Heart right ventricle (tissue), 16 donors: ENCODE data around the gene BRF1. TPM values are rescaled to one million over a fixed set of nuclear protein-coding genes. Genes with fewer than 3 reads are reported as not detected.

Experiments
- ATAC-seq, 8 donors: fragments of 200-7000 bp; cut with Tn5 transposase; one replicate each; pipeline ENCODE4 v1.9.1; 2020; ENCODE audit warnings: mild to moderate bottlenecking in 8 of 8, moderate library complexity in 8 of 8, moderate number of reproducible peaks in 1 of 8
- DNase-seq, 2 donors: peaks; one replicate each; pipeline ENCODE4 v3.0.0-alpha.2; 2020
- H3K27ac ChIP-seq, 10 donors: fragments of 200-600 bp; sonication (generic) in 2 of 10; one replicate each; pipeline versions ENCODE4 v1.5.0 to v1.8.0; 2020 to 2022; ENCODE audit warnings: mild to moderate bottlenecking in 3 of 10
- H3K27me3 ChIP-seq, 7 donors: fragments of 200-600 bp; one replicate each; pipeline ENCODE4 v1.8.0; 2021 to 2022; ENCODE audit warnings: mild to moderate bottlenecking in 2 of 7
- H3K36me3 ChIP-seq, 9 donors: fragments of 200-600 bp; sonication (generic) in 1 of 9; one replicate each; pipeline versions ENCODE4 v1.5.0 to v1.8.0; 2020 to 2022; ENCODE audit warnings: mild to moderate bottlenecking in 2 of 9
- H3K4me1 ChIP-seq, 9 donors: fragments of 200-600 bp; sonication (generic) in 1 of 9; one replicate each; pipeline versions ENCODE4 v1.5.0 to v1.8.0; 2020 to 2022; ENCODE audit warnings: mild to moderate bottlenecking in 4 of 9
- H3K4me3 ChIP-seq, 10 donors: fragments of 200-600 bp; sonication (generic) in 2 of 10; one replicate each; pipeline versions ENCODE4 v1.5.0 to v1.8.0; 2020 to 2022; ENCODE audit warnings: mild to moderate bottlenecking in 7 of 10, moderate library complexity in 2 of 10
- H3K9me3 ChIP-seq, 11 donors: fragments of 200-600 bp in 10 of 11; sonication (generic) in 2 of 11; one replicate each; pipeline versions ENCODE4 v1.5.0 to v1.8.0; 2013 to 2022; ENCODE audit warnings: mild to moderate bottlenecking in 2 of 11, control low read depth in 1 of 11, moderate library complexity in 1 of 11
- WGBS, 2 donors: extraction: QIAGEN DNeasy Blood & Tissue Kit; methylation state at CpG; one replicate each; pipeline ENCODE4 v1.1.7; 2013; ENCODE audit warnings: inconsistent platforms in 1 of 2; 5-methylcytosine and 5-hydroxymethylcytosine counted together
- intact Hi-C, 10 donors: fragments of 100-400 bp; cut with DNase I; formaldehyde crosslinking; loops; one replicate each; pipeline versions ENCODE4 v1.11.1 to v1.14.2; 2022
- polyA plus RNA-seq, 2 donors: library from polyadenylated mRNA; stranded (reverse); fragments of 200-250 nt; gene quantifications; one replicate each; pipeline ENCODE4 v1.2.3, GENCODE V29; 2013
- total RNA-seq, 10 donors: library from RNA; stranded (reverse); fragmentation: NEBNext Ultra II Directional in 3 of 10; extraction: Animal tissue kit (Norgen Biotek cat#: 25700) in 3 of 10; gene quantifications; one replicate each; pipeline versions ENCODE4 v1.2.1 to v1.2.4, GENCODE V29; 2021 to 2023
- TF ChIP-seq, protein P1 (sequence below), 9 donors: fragments of 200-600 bp; sonication (generic) in 2 of 9; IDR thresholded peaks; one replicate each; pipeline versions ENCODE4 v1.5.0 to v1.8.0; 2021 to 2022; ENCODE audit warnings: antibody characterized with exemption in 9 of 9, mild to moderate bottlenecking in 5 of 9, moderate library complexity in 1 of 9
- donor health status: Arrhythmogenic right ventricular cardiomyopathy.
- donor health status: ischemic (EF 13 %, LVEDD 7.1; RV severe dilation, severe dysfunction).
- donor health status: healthy with polysubstance abuse.
- donor health status: DM: no; HTN: yes; CAD: no.
- donor health status: DM: no; HTN: no; CAD: no.
- donor health status: ischemic (EF 25% LVEDD 6.9; RV normal size, moderate dysfunction).
- donor health status: ischemic (EF 25% LVEDD 5.7; RV mildly dilated, moderate dysfunction).
- donor health status: healthy.
- donor health status: DM: yes; HTN: yes; CAD: no.
- donor health status: Ischemic cardiomyopathy.
- donor health status: ischemic (EF 35%, LVEDD 5.7; RV mildly dilated, moderate dysfunction).
- donor health status: nonischemic (EF 11% LVEDD 7.7; RV severe dilation, severe dysfunction).
- donor health status: DM: yes; HTN: yes; CAD: no.
- donor health status: PGD.
- donor health status: ischemic (EF 29% LVEDD 5.4; RV normal size, mild dysfunction).
- donor health status: nonischemic (EF 23%, LVEDD 6.1; RV moderate dilation, normal function).

The BRF1 gene
- total and polyA plus RNA-seq, 12 donors, result 12.7 to 30.8 (median 16.2) TPM

DNA sequence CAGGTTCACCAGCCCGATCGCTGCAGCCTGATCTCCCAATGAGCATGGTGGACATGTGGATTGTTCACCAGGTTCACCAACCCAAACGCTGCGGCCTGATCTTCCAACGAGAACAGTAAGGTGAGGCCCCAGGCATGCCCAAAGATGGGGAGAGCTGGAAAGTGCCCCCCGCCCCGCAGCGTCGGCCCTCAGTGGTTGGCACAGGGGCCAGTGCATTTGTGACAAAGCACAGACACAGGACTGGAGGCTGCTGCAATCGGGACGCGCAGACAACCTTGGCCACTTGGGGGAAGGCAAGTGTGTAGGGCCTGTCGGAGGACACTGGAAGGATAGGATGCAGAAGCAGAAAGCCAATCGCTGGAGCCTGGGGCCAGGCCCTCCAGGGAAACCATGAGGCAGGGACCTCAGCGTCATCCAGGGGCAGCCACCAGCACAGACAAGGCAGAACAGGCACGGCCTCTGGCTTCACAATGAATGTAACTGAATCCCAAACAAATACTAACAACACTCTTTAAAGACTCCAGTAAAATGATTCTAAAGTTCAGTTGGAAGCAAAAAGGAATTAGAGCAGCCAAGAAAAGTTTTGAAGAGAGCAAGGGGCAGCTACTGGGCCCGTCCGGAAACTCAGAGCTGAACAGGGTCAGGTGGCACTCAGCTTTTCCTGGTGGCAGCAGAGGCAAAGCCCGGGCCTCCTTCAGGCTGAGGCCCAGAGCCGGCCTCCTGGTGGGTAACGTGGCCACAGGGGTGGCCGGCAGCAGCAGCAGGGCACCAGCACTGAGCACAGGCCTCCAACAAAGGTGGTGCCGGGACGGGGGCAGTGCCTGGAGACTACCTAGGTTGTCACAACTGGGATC lies 13.3 kb downstream of the BRF1 start:
- Histone ChIP-seq H3K27ac (no peak overlapping the region), H3K9me3 (no peaks in the 10 kb centered on the region), H3K4me1 (peaks cover 0 to 34% (median 10%) of the 10 kb centered on the region in 9 donors), H3K36me3 (peaks cover 0 to 26% (median 0%) of the 10 kb centered on the region in 9 donors), H3K27me3 (no peaks in the 10 kb centered on the region), H3K4me3 (no peak overlapping the region)
- ATAC-seq, result peak in 1 of 8 donors; percentile 28
- intact Hi-C loops, result loop anchor here in 2 of 10 donors (10.0 kb wide), 2 partner anchors 83 to 193 kb away; no protein-coding TSS in a partner anchor
- DNase-seq, result no peak
- TF ChIP-seq, protein P1, sequence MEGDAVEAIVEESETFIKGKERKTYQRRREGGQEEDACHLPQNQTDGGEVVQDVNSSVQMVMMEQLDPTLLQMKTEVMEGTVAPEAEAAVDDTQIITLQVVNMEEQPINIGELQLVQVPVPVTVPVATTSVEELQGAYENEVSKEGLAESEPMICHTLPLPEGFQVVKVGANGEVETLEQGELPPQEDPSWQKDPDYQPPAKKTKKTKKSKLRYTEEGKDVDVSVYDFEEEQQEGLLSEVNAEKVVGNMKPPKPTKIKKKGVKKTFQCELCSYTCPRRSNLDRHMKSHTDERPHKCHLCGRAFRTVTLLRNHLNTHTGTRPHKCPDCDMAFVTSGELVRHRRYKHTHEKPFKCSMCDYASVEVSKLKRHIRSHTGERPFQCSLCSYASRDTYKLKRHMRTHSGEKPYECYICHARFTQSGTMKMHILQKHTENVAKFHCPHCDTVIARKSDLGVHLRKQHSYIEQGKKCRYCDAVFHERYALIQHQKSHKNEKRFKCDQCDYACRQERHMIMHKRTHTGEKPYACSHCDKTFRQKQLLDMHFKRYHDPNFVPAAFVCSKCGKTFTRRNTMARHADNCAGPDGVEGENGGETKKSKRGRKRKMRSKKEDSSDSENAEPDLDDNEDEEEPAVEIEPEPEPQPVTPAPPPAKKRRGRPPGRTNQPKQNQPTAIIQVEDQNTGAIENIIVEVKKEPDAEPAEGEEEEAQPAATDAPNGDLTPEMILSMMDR (IDR thresholded peaks at IDR 0.05), result no peak
- 81 to 85% methylated on average over 24 of the region's 24 CpGs for WGBS, 2 donors

DNA sequence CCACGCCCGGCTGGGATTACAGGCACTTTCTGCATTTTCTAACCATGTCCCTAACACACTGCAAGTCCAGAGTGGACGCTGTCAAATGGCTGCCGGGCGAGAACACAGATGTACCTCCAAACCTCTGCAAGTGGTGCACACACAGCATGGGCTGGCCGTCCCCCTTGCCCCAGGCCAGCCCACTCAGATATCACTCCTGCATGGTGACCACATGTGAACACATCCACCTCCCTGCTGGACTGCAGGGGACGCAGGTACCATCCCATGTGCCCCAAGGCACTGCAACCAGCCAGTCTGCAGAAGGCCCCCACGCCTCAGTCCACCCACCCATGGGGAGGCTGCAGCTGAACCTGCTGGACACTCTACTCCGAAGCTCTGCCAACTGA lies 14.0 kb downstream of the BRF1 start:
- H3K36me3 ChIP-seq, result peaks cover 0 to 26% (median 0%) of the 10 kb centered on the region in 9 donors
- ATAC-seq (no peak), DNase-seq (no peak)
- 95 to 97% methylated on average over 9 of the region's 9 CpGs for WGBS, 2 donors
- H3K9me3 ChIP-seq, result no peaks in the 10 kb centered on the region
- intact Hi-C loops, result loop anchor here in 2 of 10 donors (10.0 kb wide), 2 partner anchors 82 to 192 kb away; no protein-coding TSS in a partner anchor
- peaks cover 0 to 31% (median 13%) of the 10 kb centered on the region in 9 donors for H3K4me1 ChIP-seq
- TF ChIP-seq, protein P1 (IDR thresholded peaks at IDR 0.05), result no peak
- H3K4me3 ChIP-seq, result no peak overlapping the region
- no peaks in the 10 kb centered on the region for H3K27me3 ChIP-seq
- no peak overlapping the region for H3K27ac ChIP-seq

DNA sequence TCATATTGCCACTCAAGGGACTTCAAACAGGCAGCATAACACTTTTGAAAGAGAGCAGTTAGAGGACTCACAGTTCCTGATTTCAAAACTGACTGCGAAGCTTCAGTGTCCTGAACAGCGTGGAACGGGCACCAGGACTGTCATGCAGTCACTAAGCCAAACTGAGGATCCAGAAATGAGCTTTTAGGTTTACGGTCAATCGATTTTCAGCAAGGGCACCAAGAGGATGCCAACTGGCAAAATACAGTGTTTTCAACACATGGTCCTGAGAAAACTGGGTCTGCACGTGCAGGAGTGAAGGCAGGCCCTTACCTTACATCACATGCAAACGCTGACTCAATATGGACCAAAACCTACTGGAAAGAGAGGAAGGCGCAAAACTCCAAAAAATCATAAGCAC lies 15.6 kb downstream of the BRF1 start:
- ATAC-seq (no peak), DNase-seq (no peak)
- 92 to 93% methylated on average over 8 of the region's 8 CpGs for WGBS, 2 donors
- intact Hi-C loops, result loop anchor here in 2 of 10 donors (10.0 kb wide), 2 partner anchors 80 to 190 kb away; no protein-coding TSS in a partner anchor
- peaks cover 0 to 27% (median 14%) of the 10 kb centered on the region in 9 donors for H3K4me1 ChIP-seq
- H3K36me3 ChIP-seq, result peaks cover 0 to 26% (median 0%) of the 10 kb centered on the region in 9 donors
- no peak overlapping the region for H3K27ac ChIP-seq
- no peaks in the 10 kb centered on the region for H3K9me3 ChIP-seq
- no peak overlapping the region for H3K4me3 ChIP-seq
- TF ChIP-seq, protein P1 (IDR thresholded peaks at IDR 0.05), result no peak
- H3K27me3 ChIP-seq, result no peaks in the 10 kb centered on the region

DNA sequence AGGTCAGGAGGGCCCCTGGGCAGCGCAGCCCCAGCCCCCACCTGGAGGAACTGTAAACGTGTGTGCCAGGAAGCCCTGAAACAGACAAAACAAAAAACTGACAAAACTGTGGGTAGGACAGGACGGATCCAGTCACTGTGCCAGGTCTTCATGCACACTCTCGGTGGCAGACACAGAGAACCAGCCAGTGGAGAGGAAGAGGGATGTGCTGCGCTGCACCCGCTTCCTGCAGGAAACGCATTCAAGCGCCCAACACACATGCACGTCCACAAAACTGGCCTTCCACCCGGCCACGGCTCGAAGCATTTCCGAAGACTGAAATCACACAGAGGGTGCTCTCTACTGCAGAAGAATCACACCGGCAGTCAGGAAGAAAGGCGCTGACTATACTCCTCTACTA lies 16.9 kb downstream of the BRF1 start:
- 57 to 72% methylated on average over 15 of the region's 15 CpGs for WGBS, 2 donors
- Histone ChIP-seq H3K4me3 (no peak overlapping the region), H3K27ac (peak overlapping the region in 2 of 10 donors; percentile 15 to 22), H3K36me3 (peaks cover 0 to 26% (median 0%) of the 10 kb centered on the region in 9 donors), H3K27me3 (no peaks in the 10 kb centered on the region), H3K4me1 (peaks cover 0 to 27% (median 14%) of the 10 kb centered on the region in 9 donors), H3K9me3 (no peaks in the 10 kb centered on the region)
- intact Hi-C loops, result loop anchor here in 6 of 10 donors (2.0 to 10.0 kb wide), 6 partner anchors 68 to 193 kb away; no protein-coding TSS in a partner anchor
- TF ChIP-seq, protein P1 (IDR thresholded peaks at IDR 0.05), result no peak
- no peak for DNase-seq
- ATAC-seq, result peak in 2 of 8 donors; percentile 27 to 36
